Activated CD4-positive, alpha-beta T cell treated with anti-CD3 and anti-CD28 coated beads, Interleukin-10, Interleukin-2, amounts not matched to agents 100 ng/mL and 50 ng/mL, durations not matched to agents 16 hours and 8 hours (primary cell): ENCODE results near the gene RPL22.

Source experiments
- DNase-seq: peaks from one replicate; pipeline ENCODE4 v3.0.0-alpha.2; 2020

Gene RPL22

GRCh38 chr1:6199298-6200187, at the start of gene RPL22:
RPL22 (minus strand) TSS chr1:6199595; CDS start chr1:6199573, 22 bp downstream.
- DNase-seq: peak; percentile 99

- DNase-seq: no peak
These were observed 48.9 kb upstream of the RPL22 start for GRCh38 chr1:6248161-6248776.

GRCh38 chr1:6247651-6248050, 48.3 kb upstream of the RPL22 start:
- DNase-seq: no peak

GRCh38 chr1:6246497-6247467, 47.4 kb upstream of the RPL22 start:
- DNase-seq: peak; percentile 84

GRCh38 chr1:6245869-6246496, 46.6 kb upstream of the RPL22 start:
- DNase-seq: peak; percentile 75

- peak; percentile 84 for DNase-seq
These were observed 45.9 kb upstream of the RPL22 start for GRCh38 chr1:6245086-6245868.

- DNase-seq: no peak
These were observed 45.1 kb upstream of the RPL22 start for GRCh38 chr1:6244401-6245049.

- no peak for DNase-seq
These were observed 44.6 kb upstream of the RPL22 start, which contains the start of gene HES3 for GRCh38 chr1:6243993-6244392. HES3 (plus strand) TSS chr1:6244179; CDS start chr1:6244366, 187 bp downstream.

- no peak for DNase-seq
These were observed 43.8 kb upstream of the RPL22 start for GRCh38 chr1:6243053-6243834.

GRCh38 chr1:6241887-6242740, 42.7 kb upstream of the RPL22 start:
- DNase-seq: no peak

GRCh38 chr1:6241107-6241886, 41.9 kb upstream of the RPL22 start:
- DNase-seq: no peak

GRCh38 chr1:6239950-6240768, 40.8 kb upstream of the RPL22 start:
- DNase-seq: no peak

GRCh38 chr1:6239213-6239752, 39.9 kb upstream of the RPL22 start:
- no peak for DNase-seq

- no peak for DNase-seq
These were observed 37.7 kb upstream of the RPL22 start for GRCh38 chr1:6237093-6237492.

- peak; percentile 34 for DNase-seq
These were observed 35.9 kb upstream of the RPL22 start for GRCh38 chr1:6235296-6235677.

- no peak for DNase-seq
These were observed 35.3 kb upstream of the RPL22 start for GRCh38 chr1:6234502-6235295.
